HG03442 (cell line): ENCODE results near the gene PALD1.
"Not testable (repeated sequence)": the region's sequence is repeated elsewhere in the genome, so short reads cannot be mapped to it uniquely, and the experiment has no call there.

ENCODE experiments used
- ATAC-seq: cut with Tn5 transposase; IDR thresholded peaks from one replicate; pipeline ENCODE4 v1.9.1; 2021; ENCODE audit warnings: mild to moderate bottlenecking, moderate library complexity; ENCODE audit not compliant: unreplicated experiment

Gene PALD1

DNA sequence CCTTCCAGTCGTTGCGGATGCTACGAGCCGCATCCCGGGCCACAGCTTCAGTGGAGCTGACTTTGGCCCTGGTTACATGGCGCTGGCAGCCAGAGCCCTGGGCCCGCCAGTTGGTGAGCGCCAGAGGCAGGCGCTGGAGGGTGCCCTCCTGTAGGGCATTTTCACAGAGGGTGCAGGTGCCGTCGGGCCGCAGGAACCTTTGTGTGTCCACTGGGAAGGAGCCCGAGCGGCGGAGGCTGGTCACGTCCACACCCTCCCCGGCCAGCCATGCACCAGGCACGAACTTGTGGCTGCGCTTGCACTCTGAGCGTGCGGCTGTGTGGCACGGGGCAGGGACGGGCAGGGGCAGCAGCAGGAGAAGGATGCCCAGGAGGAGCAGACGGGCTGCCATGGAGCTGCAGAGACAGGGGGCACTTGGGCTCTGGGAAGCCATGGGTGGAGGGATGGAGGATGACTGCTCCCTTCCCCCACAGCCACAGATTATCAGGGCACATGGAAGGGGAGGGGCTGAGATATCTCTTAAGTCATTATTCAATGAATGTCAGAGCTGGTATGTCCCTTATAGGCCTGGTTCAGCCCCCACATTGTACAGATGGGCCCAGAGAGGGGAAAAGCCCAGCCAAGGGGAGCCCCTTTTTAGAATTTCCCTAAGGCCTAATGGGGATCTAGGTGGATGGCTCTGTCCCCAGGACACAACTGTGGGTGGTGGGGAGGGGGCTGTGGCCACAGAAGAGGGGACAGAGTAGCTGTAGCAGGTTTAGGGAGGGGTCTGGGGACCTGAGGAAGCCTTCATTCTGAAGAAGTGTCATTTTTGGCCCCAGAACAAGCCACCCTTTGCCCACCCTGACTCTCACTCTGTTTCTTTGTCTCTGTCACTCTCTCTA lies 122.2 kb downstream of the PALD1 start:
- no peak for ATAC-seq

DNA sequence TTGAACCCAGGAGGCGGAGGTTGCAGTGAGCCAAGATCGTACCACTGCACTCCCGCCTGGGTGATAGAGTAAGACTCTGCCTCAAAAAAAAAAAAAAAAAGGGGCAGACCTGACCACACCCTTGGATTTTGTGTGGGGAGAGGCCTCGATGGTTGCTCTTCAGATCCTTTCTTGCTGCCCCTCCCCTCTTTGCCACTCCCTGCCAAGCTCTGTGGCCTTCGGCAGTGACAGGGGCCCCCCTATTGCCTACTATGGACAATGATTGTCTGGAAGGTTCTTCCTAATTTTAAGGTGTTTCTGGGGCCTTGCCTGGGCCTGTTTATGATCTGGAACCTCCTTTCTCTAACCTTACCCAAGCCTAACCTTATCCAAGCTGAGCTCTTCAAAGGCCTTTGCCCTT lies 123.2 kb downstream of the PALD1 start:
- ATAC-seq: no peak

DNA sequence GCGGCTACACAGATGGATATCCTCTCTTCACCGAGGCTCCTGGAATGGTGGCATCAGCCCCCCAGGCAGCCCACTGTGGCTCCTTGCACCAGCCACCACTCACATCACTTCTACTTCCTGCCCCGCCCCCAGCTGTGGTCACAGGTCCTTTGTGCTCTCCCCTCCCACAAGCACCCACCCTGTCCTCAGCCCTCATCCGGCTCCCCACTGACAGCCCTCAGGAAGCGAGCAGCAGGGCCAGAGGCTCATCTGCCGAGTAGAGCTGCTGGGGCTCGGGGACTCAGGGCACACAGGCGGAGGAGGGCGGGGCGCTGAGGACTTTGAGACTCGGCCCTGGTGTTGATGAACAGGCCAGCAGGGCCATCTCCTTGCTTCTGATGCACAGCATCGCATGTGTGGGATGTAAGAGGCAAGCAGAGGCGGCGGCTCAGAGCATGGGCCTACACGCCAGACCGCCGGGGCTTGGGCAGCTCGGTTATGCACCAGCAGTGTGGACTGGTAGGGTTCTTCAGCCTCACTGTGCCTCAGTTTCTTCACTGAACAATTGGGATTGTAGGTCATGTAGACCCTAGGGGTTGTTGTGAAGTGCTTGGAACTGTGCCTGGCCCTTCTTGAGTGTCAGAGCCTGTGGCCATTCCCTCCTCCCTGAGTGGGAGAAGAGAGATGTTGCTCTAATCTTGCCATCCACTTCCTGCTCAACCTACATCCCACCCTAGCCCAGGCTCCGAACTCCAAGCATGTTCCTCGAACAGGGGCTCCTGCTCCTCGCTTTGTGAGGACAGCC lies 124.3 kb downstream of the PALD1 start, which contains the start of gene PRF1:
Gene PRF1 (minus strand): TSS at position 77 of the 784 bp plus-strand sequence. CDS start 1,839 bp downstream, outside the sequence.
- ATAC-seq: no peak

- ATAC-seq: no peak
These were observed 124.9 kb downstream of the PALD1 start for GRCh38 chr10:70603449-70603801.

DNA sequence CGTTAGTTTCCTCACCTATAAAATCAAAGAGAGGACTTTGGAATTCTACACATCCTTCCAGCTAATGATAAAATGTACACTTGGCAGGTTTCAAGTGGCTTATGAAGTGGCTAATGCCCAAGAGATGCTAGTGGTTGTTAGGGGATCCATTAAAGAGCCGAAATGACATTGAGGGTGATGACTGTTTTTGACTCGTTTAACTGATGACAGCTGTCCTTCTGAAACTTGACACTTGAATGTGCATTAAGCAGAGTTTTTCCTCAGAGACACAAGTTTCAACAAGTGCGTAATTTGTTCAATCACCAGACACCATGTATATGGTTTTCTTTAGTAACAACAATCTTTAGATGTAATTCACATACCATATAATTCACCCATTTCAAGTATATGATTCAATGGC lies 125.5 kb downstream of the PALD1 start:
- ATAC-seq: no peak

GRCh38 chr10:70605161-70605560 lies 126.6 kb downstream of the PALD1 start:
- no peak for ATAC-seq

DNA sequence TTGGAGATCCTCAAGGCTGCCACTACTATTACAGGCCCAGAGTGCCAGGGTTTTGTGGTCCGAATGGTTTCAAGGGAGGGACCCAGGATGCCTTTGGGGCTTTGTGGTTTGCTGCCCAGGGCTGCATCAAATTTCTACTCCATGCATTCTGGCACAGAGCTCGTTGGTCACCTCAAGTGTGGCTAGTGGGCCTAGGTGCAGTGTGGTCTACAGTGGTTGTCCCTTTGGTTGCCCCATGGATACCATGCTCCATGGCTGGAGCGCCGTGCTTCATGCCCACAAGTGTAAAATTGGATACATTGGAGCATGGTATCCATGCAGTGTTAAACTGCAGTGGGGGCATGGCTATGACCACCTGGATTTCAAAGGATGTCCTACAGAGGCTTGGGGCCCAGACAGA lies 129.4 kb downstream of the PALD1 start:
- ATAC-seq: no peak

DNA sequence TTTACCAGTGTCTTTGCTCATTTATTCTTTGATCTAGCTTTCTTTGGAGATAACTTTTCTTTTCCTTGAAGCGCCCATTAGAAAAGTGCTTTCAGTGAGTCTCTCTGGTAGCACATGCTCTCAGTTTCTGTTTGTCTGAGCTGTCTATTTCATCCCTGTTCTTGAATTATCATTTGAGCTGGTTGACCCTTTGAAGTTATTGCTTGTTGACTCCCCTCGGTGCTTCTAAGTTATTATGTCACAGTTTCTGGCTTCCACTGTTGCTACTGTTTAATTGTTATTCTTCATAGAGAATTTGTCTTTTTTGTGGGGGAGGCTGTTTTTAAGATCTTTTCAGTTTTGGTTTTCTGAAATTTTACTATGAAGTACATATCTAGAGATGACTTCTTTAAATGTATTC lies 135.4 kb downstream of the PALD1 start:
- ATAC-seq: no peak

DNA sequence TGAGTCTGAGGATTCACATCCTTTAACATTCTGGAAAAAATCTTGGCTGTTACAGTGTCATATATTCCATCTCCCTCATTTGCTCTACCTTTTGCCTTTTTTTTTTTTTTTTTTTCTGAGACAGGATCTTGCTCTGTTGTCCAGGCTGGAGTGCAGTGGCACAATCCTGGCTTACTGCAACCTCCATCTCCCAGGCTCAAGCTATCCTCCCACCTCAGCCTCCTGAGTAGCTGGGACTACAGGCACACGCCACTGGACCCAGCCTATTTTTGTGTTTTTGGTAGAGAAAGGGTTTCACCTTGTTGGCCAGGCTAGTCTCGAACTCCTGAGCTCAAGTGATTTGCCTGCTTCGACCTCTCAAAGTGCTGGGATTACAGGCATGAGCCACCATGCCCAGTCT lies 135.8 kb downstream of the PALD1 start:
- not testable (repeated sequence) for ATAC-seq

DNA sequence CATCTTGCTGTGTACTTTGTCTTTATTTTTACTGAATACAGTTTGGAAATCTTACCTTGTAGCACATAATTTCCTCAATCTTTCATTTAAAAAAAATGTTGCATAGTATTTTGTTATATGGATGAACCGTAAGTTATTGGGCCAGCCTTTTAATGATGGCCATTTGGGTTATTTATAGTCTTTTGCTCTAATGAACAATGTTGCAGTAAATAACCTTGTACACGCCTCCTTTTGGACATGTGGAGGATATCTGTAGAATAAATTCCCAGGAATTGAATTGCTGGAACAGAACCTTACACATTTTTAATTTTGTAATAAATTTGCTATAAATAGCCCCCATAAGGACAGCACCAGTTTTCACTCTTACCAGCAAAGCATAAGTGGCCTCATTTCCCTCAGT lies 136.6 kb downstream of the PALD1 start:
- no peak for ATAC-seq

DNA sequence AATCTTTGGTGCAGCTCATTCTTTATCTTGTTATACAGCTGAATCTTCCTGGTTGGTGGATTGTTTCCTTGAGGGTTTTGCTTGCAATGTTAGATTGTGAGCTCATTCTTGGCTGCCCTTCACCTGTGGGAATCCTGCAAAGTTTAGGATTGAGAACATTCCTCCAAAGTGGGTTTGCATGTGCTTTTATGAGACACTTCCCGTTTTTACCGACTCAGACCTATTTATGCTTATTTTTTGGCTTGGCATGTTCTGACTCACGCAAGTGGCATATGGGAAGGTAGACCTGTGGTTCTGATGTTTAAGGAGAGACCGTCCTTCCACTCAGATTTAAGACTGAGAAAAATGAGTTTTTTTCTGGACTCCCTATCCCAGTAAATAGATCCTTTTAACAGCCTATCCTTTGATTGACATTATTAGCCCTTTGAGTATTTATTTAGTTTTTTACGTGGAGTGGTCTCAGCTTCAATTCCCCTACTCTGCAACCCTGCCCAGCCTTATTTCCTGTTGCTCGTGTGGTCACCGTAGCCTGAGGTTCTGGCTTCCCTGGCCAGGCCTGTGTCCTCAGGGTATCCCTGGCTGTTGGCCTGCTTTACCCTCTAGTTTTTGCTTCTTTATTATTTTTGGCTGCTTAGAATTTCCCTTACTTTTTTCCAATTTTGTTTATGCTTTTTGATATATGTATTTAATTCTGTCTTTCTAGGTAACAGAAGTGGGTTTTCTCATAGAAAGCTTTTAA lies 137.4 kb downstream of the PALD1 start:
- ATAC-seq: no peak

- no peak for ATAC-seq
These were observed 138.2 kb downstream of the PALD1 start for GRCh38 chr10:70616761-70617160.
